HCT116 (cell line): ENCODE data around the gene CDKN1A. TPM values are rescaled to one million over a fixed set of nuclear protein-coding genes. Genes with fewer than 3 reads are reported as not detected.
"Not testable (repeated sequence)": the region's sequence is repeated elsewhere in the genome, so short reads cannot be mapped to it uniquely, and the experiment has no call there.

Source experiments
- ATAC-seq: fragments of 200-7000 bp; cut with Tn5 transposase; 2 replicates; pipeline ENCODE4 v1.9.1; 2020; ENCODE audit warnings: mild to moderate bottlenecking, moderate library complexity
- BruUV-seq: library from RNA; stranded (reverse); fragments of 400-500 nt; replicated peaks from 2 replicates; lab custom pipeline; 2021; lab: Mats Ljungman, UMichigan
- CTCF ChIA-PET: fragments of 300-600 bp; sonication (Branson Sonifier 250); formaldehyde crosslinking; loops from one replicate; lab custom pipeline; 2021; ENCODE audit warnings: antibody characterized with exemption; lab: Charles Lee
- POLR2A ChIA-PET: fragments of 300-600, 350-600 bp; sonication (Branson Sonifier 250); formaldehyde crosslinking; loops from one replicate; lab custom pipeline; 2021; ENCODE audit warnings: antibody characterized with exemption; lab: Charles Lee
- RAD21 ChIA-PET, 2 experiments: fragments of 300-600 bp; sonication (Branson Sonifier 250); formaldehyde crosslinking; loops; one replicate each; lab custom pipeline; 2023; ENCODE audit warnings: low total read pairs in 2 of 2; ENCODE audit not compliant: uncharacterized antibody in 2 of 2, unreplicated experiment in 2 of 2, low non-redundant PET in 1 of 2; lab: Charles Lee
- DNase-seq: peaks from one replicate; pipeline ENCODE4 v3.0.0-alpha.2; 2010; ENCODE audit warnings: low read depth, low spot score
- H2AFZ ChIP-seq: fragments of 200-600 bp; shearing (Covaris generic), sonication (generic); 2 replicates; pipeline ENCODE4 v1.6.1; 2017; ENCODE audit warnings: low read depth, mixed run types, mixed read lengths, antibody characterized with exemption, low read length; ENCODE audit not compliant: poor library complexity, severe bottlenecking
- H3K27ac ChIP-seq: 2 replicates; pipeline ENCODE4 v1.5.1; 2012; ENCODE audit warnings: low read depth, low read length
- H3K27me3 ChIP-seq: fragments of 200-600 bp; sonication (generic); 2 replicates; pipeline ENCODE4 v1.6.1; 2016; ENCODE audit warnings: mixed run types, low read length, mixed read lengths; ENCODE audit not compliant: insufficient read depth
- H3K36me3 ChIP-seq, 2 experiments: fragments of 200-500 bp in 1 of 2; fragments of 200-600 bp in 1 of 2; sonication (Bioruptor generic) in 1 of 2; sonication (generic) in 1 of 2; 2 replicates each; pipeline versions ENCODE4 v1.5.1 to v1.6.1; 2014 to 2016; ENCODE audit warnings: low read length in 2 of 2, inconsistent platforms in 1 of 2, mixed read lengths in 1 of 2, mixed run types in 1 of 2; ENCODE audit not compliant: insufficient read depth in 2 of 2, control insufficient read depth in 1 of 2
- H3K4me1 ChIP-seq, 2 experiments: fragments of 200-600 bp in 1 of 2; sonication (generic) in 1 of 2; 2 replicates each; pipeline versions ENCODE4 v1.5.1 to v1.6.1; 2012 to 2017; ENCODE audit warnings: low read length in 2 of 2, inconsistent platforms in 1 of 2, mild to moderate bottlenecking in 1 of 2, mixed read lengths in 1 of 2, mixed run types in 1 of 2, moderate library complexity in 1 of 2; ENCODE audit not compliant: insufficient read depth in 2 of 2, control insufficient read depth in 1 of 2
- H3K4me2 ChIP-seq: fragments of 200-600 bp; sonication (generic); 2 replicates; pipeline ENCODE4 v1.6.1; 2017; ENCODE audit warnings: mixed run types, low read length, mixed read lengths
- H3K4me3 ChIP-seq, 2 experiments: fragments of 200-600 bp in 1 of 2; sonication (generic) in 1 of 2; replicated peaks in 1 of 2; 2 replicates each; pipeline ENCODE4 v1.5.1; 2011 to 2016; ENCODE audit warnings: low read length in 2 of 2, control low read depth in 1 of 2, low read depth in 1 of 2, mild to moderate bottlenecking in 1 of 2, mixed read lengths in 1 of 2, mixed run types in 1 of 2
- H3K79me2 ChIP-seq: fragments of 200-600 bp; sonication (generic); 2 replicates; pipeline ENCODE4 v1.6.1; 2017; ENCODE audit warnings: mild to moderate bottlenecking, mixed run types, low read length, moderate library complexity, mixed read lengths; ENCODE audit not compliant: insufficient read depth
- H3K9ac ChIP-seq: fragments of 200-600 bp; sonication (generic); 2 replicates; pipeline ENCODE4 v1.6.1; 2016; ENCODE audit warnings: low read length, mixed read lengths
- H3K9me2 ChIP-seq: fragments of 200-600 bp; sonication (generic), shearing (Covaris generic); 2 replicates; pipeline ENCODE4 v1.6.1; 2017; ENCODE audit warnings: mixed run types, mild to moderate bottlenecking, moderate library complexity; ENCODE audit not compliant: insufficient read depth
- H3K9me3 ChIP-seq, 2 experiments: fragments of 200-500 bp in 1 of 2; fragments of 200-600 bp in 1 of 2; sonication (Bioruptor generic) in 1 of 2; sonication (generic) in 1 of 2; 2 replicates each; pipeline ENCODE4 v1.6.1; 2014 to 2017; ENCODE audit warnings: low read length in 2 of 2, mixed read lengths in 2 of 2, inconsistent platforms in 1 of 2, low read depth in 1 of 2, mild to moderate bottlenecking in 1 of 2, mixed run types in 1 of 2, moderate library complexity in 1 of 2; ENCODE audit not compliant: control insufficient read depth in 1 of 2, insufficient read depth in 1 of 2
- H4K20me1 ChIP-seq: fragments of 200-600 bp; sonication (generic), shearing (Covaris generic); 2 replicates; pipeline ENCODE4 v1.6.1; 2017; ENCODE audit warnings: mixed run types, mild to moderate bottlenecking, moderate library complexity; ENCODE audit not compliant: insufficient read depth
- CBX3 ChIP-seq: IDR thresholded peaks from 2 replicates; pipeline ENCODE4 v1.6.1; 2012; ENCODE audit warnings: low read depth
- CEBPB ChIP-seq: IDR thresholded peaks from 2 replicates; pipeline ENCODE4 v1.6.1; 2012; ENCODE audit warnings: low read depth
- EGR1 ChIP-seq: IDR thresholded peaks from 2 replicates; pipeline ENCODE4 v1.6.1; 2012; ENCODE audit warnings: low read depth
- EZH2 ChIP-seq: fragments of 200-600 bp; sonication (generic); IDR thresholded peaks from 2 replicates; pipeline ENCODE4 v1.6.1; 2017; ENCODE audit warnings: antibody characterized with exemption, mixed run types
- EZH2phosphoT487 ChIP-seq: fragments of 200-600 bp; IDR thresholded peaks from 2 replicates; pipeline ENCODE4 v1.6.1; 2018; ENCODE audit warnings: antibody characterized with exemption, borderline replicate concordance
- FOSL1 ChIP-seq: IDR thresholded peaks from 2 replicates; pipeline ENCODE4 v1.6.1; 2012; ENCODE audit warnings: low read depth
- JUND ChIP-seq: IDR thresholded peaks from 2 replicates; pipeline ENCODE4 v1.6.1; 2012
- POLR2A ChIP-seq: IDR thresholded peaks from 2 replicates; pipeline ENCODE4 v1.7.0; 2011; ENCODE audit warnings: borderline replicate concordance; ENCODE audit not compliant: insufficient read depth, insufficient read length; ENCODE audit errors: extremely low read depth
- RAD21 ChIP-seq: IDR thresholded peaks from 2 replicates; pipeline ENCODE4 v1.6.1; 2012; ENCODE audit warnings: low read depth, mild to moderate bottlenecking
- SP1 ChIP-seq: IDR thresholded peaks from 2 replicates; pipeline ENCODE4 v1.6.1; 2012; ENCODE audit warnings: low read depth
- SRF ChIP-seq: IDR thresholded peaks from 2 replicates; pipeline ENCODE4 v1.6.1; 2012; ENCODE audit warnings: low read depth
- TCF7L2 ChIP-seq: IDR thresholded peaks from 2 replicates; pipeline ENCODE4 v1.7.0; 2011; ENCODE audit warnings: borderline replicate concordance, inconsistent platforms; ENCODE audit not compliant: insufficient read depth, insufficient read length; ENCODE audit errors: extremely low read depth
- YY1 ChIP-seq: IDR thresholded peaks from 2 replicates; pipeline ENCODE4 v1.6.1; 2011; ENCODE audit warnings: low read length, low read depth, moderate library complexity, mild to moderate bottlenecking; ENCODE audit not compliant: insufficient replicate concordance; ENCODE audit errors: extremely low read depth
- ZNF274 ChIP-seq: fragments of 200-500 bp; sonication (Bioruptor generic); IDR thresholded peaks from 2 replicates; pipeline ENCODE4 v1.6.1; 2014; ENCODE audit warnings: mild to moderate bottlenecking, low read depth, low read length, inconsistent platforms
- intact Hi-C: fragments of 100-400 bp; cut with micrococcal nuclease; formaldehyde crosslinking; loops from 2 replicates; pipeline ENCODE4 v1.10.0; 2022
- total RNA-seq: library from RNA; stranded (reverse); gene quantifications from one replicate; pipeline ENCODE4 v1.2.1, GENCODE V29; 2021; ENCODE audit not compliant: unreplicated experiment
- TF ChIP-seq, protein P1 (sequence below): IDR thresholded peaks from 2 replicates; pipeline ENCODE4 v1.6.1; 2012
- TF ChIP-seq, protein P2 (sequence below), 3 experiments: fragments of 200-600 bp in 1 of 3; sonication (generic) in 1 of 3; IDR thresholded peaks in 2 of 3; conservative IDR thresholded peaks in 1 of 3; 2 replicates each; pipeline ENCODE4 v1.5.1; 2012 to 2017; ENCODE audit warnings: low read depth in 2 of 3, low read length in 2 of 3, antibody characterized with exemption in 1 of 3, borderline replicate concordance in 1 of 3, control low read depth in 1 of 3, mild to moderate bottlenecking in 1 of 3, mixed read lengths in 1 of 3, mixed run types in 1 of 3, moderate library complexity in 1 of 3; ENCODE audit not compliant: insufficient read depth in 1 of 3
- TF ChIP-seq, protein P3 (sequence below): IDR thresholded peaks from 2 replicates; pipeline ENCODE4 v1.6.1; 2011; ENCODE audit warnings: mild to moderate bottlenecking, low read length, moderate library complexity; ENCODE audit not compliant: insufficient replicate concordance; ENCODE audit errors: extremely low read depth
- TF ChIP-seq, protein P4 (sequence below): IDR thresholded peaks from 2 replicates; pipeline ENCODE4 v1.6.1; 2012

CDKN1A gene
- total RNA-seq, 1 experiment from 2014 or later: 179 TPM

DNA sequence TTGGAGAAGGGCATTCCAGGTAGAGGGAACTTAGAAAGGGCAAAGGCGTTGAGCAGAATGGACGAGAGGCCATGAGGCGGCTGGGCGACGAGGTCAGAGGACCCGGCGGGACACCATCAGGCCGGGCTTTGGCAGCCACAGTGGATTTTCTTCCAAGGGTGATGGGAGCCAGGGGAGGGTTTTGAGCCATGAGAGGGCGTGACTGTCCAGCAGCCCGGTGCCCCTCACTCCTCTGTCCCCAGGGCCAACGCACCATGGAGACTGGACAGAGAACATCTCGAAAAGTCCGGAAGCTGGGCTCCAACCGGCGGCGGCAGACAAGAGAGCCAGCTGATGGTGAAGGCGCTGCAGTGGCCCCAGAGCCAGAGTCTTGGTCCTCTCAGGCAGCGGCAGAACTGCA, 25.5 kb downstream of the CDKN1A start:
- POLR2A ChIA-PET: no interaction called here
- no TSS peak for BruUV-seq
- intact Hi-C loops: no loop called here

DNA sequence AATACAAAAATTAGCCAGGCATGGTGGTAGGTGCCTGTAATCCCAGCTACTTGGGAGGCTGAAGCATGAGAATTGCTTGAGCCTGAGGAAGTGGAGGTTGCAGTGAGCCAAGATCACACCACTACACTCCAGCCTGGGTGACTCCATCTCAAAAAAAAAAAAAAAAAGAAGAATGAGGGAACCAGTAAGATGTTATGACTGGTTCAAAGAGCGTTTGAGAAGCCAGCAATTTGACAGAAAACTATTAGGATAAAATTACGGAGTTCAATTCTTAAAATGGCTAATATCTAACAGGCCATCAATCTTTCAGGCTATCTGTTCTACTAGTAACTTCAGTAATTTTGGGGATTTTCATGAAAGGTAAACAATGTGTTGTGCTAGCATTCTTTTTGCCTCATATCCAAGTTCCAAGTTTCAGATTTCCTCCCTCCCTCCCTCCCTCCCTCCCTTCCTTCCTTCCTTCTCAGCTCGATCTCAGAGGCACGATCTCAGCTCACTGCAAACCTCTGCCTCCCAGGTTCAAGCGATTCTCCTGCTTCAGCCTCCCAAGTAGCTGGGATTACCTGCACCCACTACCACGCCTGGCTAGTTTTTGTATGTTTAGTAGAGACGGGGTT, 26.6 kb downstream of the CDKN1A start:
- H3K27ac ChIP-seq, H3K4me1 ChIP-seq, H2AFZ ChIP-seq, intact Hi-C loops, H3K9ac ChIP-seq, H3K36me3 ChIP-seq, RAD21 ChIA-PET, BruUV-seq, H3K4me2 ChIP-seq, H3K9me3 ChIP-seq, H3K27me3 ChIP-seq, H3K4me3 ChIP-seq, H3K9me2 ChIP-seq, H3K79me2 ChIP-seq, DNase-seq, ATAC-seq, H4K20me1 ChIP-seq: not testable (repeated sequence)
- ChIA-PET CTCF (interaction anchor here (0.6 kb wide), 1 partner anchor 70 kb away, joined by 4 read pairs; no protein-coding TSS in a partner anchor), POLR2A (interaction anchor here (0.7 kb wide), 1 partner anchor 16 kb away, joined by 4 read pairs; no protein-coding TSS in a partner anchor)

More for the DNA sequence above, 25.5 kb downstream of the CDKN1A start:
- H3K9me2 ChIP-seq: no peaks in the 10 kb centered on the region
- no peaks in the 10 kb centered on the region for H3K36me3 ChIP-seq
- no peak overlapping the region for H3K27ac ChIP-seq
- H3K4me3 ChIP-seq: no peak overlapping the region
- RAD21 ChIA-PET: no interaction called here
- no peak overlapping the region for H3K9ac ChIP-seq
- peaks cover 0 to 8% of the 10 kb centered on the region in 2 experiments; a peak in 2 of 4 replicates for H3K4me1 ChIP-seq
- TF ChIP-seq YY1: no peak
- TF ChIP-seq POLR2A: no peak
- no peak for TF ChIP-seq CBX3
- no peak for TF ChIP-seq EZH2
- TF ChIP-seq EGR1: no peak
- TF ChIP-seq ZNF274: no peak
- no peak for TF ChIP-seq CEBPB
- TF ChIP-seq, protein P1, sequence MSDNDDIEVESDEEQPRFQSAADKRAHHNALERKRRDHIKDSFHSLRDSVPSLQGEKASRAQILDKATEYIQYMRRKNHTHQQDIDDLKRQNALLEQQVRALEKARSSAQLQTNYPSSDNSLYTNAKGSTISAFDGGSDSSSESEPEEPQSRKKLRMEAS: no peak
- TF ChIP-seq RAD21: no peak
- TF ChIP-seq, protein P2, sequence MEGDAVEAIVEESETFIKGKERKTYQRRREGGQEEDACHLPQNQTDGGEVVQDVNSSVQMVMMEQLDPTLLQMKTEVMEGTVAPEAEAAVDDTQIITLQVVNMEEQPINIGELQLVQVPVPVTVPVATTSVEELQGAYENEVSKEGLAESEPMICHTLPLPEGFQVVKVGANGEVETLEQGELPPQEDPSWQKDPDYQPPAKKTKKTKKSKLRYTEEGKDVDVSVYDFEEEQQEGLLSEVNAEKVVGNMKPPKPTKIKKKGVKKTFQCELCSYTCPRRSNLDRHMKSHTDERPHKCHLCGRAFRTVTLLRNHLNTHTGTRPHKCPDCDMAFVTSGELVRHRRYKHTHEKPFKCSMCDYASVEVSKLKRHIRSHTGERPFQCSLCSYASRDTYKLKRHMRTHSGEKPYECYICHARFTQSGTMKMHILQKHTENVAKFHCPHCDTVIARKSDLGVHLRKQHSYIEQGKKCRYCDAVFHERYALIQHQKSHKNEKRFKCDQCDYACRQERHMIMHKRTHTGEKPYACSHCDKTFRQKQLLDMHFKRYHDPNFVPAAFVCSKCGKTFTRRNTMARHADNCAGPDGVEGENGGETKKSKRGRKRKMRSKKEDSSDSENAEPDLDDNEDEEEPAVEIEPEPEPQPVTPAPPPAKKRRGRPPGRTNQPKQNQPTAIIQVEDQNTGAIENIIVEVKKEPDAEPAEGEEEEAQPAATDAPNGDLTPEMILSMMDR (IDR thresholded peaks at IDR 0.05 in 2 of 3, conservative IDR thresholded peaks at IDR 0.05 in 1 of 3; ENCODE audit: borderline replicate concordance in 1 of 3, insufficient read depth in 1 of 3, low read depth in 2 of 3, low read length in 2 of 3): no peak
- TF ChIP-seq, protein P3, sequence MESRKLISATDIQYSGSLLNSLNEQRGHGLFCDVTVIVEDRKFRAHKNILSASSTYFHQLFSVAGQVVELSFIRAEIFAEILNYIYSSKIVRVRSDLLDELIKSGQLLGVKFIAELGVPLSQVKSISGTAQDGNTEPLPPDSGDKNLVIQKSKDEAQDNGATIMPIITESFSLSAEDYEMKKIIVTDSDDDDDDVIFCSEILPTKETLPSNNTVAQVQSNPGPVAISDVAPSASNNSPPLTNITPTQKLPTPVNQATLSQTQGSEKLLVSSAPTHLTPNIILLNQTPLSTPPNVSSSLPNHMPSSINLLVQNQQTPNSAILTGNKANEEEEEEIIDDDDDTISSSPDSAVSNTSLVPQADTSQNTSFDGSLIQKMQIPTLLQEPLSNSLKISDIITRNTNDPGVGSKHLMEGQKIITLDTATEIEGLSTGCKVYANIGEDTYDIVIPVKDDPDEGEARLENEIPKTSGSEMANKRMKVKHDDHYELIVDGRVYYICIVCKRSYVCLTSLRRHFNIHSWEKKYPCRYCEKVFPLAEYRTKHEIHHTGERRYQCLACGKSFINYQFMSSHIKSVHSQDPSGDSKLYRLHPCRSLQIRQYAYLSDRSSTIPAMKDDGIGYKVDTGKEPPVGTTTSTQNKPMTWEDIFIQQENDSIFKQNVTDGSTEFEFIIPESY: no peak
- TF ChIP-seq TCF7L2: no peak
- no peak for TF ChIP-seq EZH2phosphoT487
- no peak for TF ChIP-seq FOSL1
- TF ChIP-seq JUND: no peak
- TF ChIP-seq SRF: no peak
- no peak for TF ChIP-seq SP1
- TF ChIP-seq, protein P4, sequence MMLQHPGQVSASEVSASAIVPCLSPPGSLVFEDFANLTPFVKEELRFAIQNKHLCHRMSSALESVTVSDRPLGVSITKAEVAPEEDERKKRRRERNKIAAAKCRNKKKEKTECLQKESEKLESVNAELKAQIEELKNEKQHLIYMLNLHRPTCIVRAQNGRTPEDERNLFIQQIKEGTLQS: no peak
- TF ChIP-seq, all 23 proteins: peak for 0
- ATAC-seq (no peak), DNase-seq (no peak)
- CTCF ChIA-PET: no interaction called here
- no peaks in the 10 kb centered on the region for H4K20me1 ChIP-seq
- H3K79me2 ChIP-seq: no peaks in the 10 kb centered on the region
- H2AFZ ChIP-seq: no peak overlapping the region
- no peaks in the 10 kb centered on the region for H3K27me3 ChIP-seq
- H3K9me3 ChIP-seq: no peaks in the 10 kb centered on the region
- no peak overlapping the region for H3K4me2 ChIP-seq
